ENCODE results near the gene ATP2A3. TPM values are rescaled to one million over a fixed set of nuclear protein-coding genes. Genes with fewer than 3 reads are reported as not detected.
A peak's percentile ranks its signal among the peaks of the same experiment; 100 is the strongest.

Gene ATP2A3
- total and polyA plus RNA-seq, 2 donors (not counting 1 experiment from before 2014, with no cell fraction given) = 0.25 to 12.4 TPM

GRCh38 chr17:3885970-3886369 lies 78.3 kb downstream of the ATP2A3 start:
- H3K79me2 ChIP-seq (ENCODE audit: control insufficient read depth, insufficient read depth, low read length) = no peaks in the 10 kb centered on the region
- no peaks in the 10 kb centered on the region for H3K36me3 ChIP-seq (ENCODE audit: control insufficient read depth, insufficient read depth, low read length)
- H3K27me3 ChIP-seq (ENCODE audit: control insufficient read depth, insufficient read depth, low read length) = no peaks in the 10 kb centered on the region
- H2AFZ ChIP-seq (ENCODE audit: low read length) = no peak overlapping the region
- no peak overlapping the region for H3K4me2 ChIP-seq (ENCODE audit: extremely low read depth, insufficient read depth, low read length)
- peaks cover 4% of the 10 kb centered on the region for H3K4me1 ChIP-seq (ENCODE audit: control insufficient read depth, extremely low read depth, insufficient read depth, low read length)
- no peaks in the 10 kb centered on the region for H3K9me3 ChIP-seq (ENCODE audit: control insufficient read depth, insufficient read depth, low read depth, low read length)
- H3K9ac ChIP-seq (ENCODE audit: insufficient read depth, low read length) = no peak overlapping the region
- H4K20me1 ChIP-seq (ENCODE audit: control insufficient read depth, extremely low read depth, insufficient read depth, low read length) = no peaks in the 10 kb centered on the region
- peak; percentile 59 to 76 for DNase-seq (ENCODE audit: low read depth in 2 of 2)
- no peak overlapping the region for H3K27ac ChIP-seq (ENCODE audit: insufficient read depth, low read length)
- TF ChIP-seq EZH2 (IDR thresholded peaks at IDR 0.05; ENCODE audit: low read length, missing control alignments) (no peak), CTCF (conservative IDR thresholded peaks at IDR 0.05 in 1 of 2, IDR thresholded peaks at IDR 0.05 in 1 of 2; ENCODE audit: low read depth in 1 of 2, low read length in 2 of 2) (no peak)
- H3K4me3 ChIP-seq (replicated peaks in 1 of 4; ENCODE audit: control extremely low read depth in 1 of 4, insufficient read depth in 1 of 4, low read depth in 3 of 4, low read length in 4 of 4) = no peak overlapping the region

GRCh38 chr17:3885271-3885670 lies 79.0 kb downstream of the ATP2A3 start:
- no peak overlapping the region for H3K4me2 ChIP-seq (ENCODE audit: extremely low read depth, insufficient read depth, low read length)
- no peaks in the 10 kb centered on the region for H3K27me3 ChIP-seq (ENCODE audit: control insufficient read depth, insufficient read depth, low read length)
- no peak overlapping the region for H3K27ac ChIP-seq (ENCODE audit: insufficient read depth, low read length)
- DNase-seq (ENCODE audit: low read depth in 2 of 2) = peak; percentile 23 to 28
- H3K4me3 ChIP-seq (replicated peaks in 1 of 4; ENCODE audit: control extremely low read depth in 1 of 4, insufficient read depth in 1 of 4, low read depth in 3 of 4, low read length in 4 of 4) = no peak overlapping the region
- no peaks in the 10 kb centered on the region for H3K36me3 ChIP-seq (ENCODE audit: control insufficient read depth, insufficient read depth, low read length)
- peaks cover 2% of the 10 kb centered on the region for H3K4me1 ChIP-seq (ENCODE audit: control insufficient read depth, extremely low read depth, insufficient read depth, low read length)
- no peak overlapping the region for H3K9ac ChIP-seq (ENCODE audit: insufficient read depth, low read length)
- H3K9me3 ChIP-seq (ENCODE audit: control insufficient read depth, insufficient read depth, low read depth, low read length) = no peaks in the 10 kb centered on the region
- H3K79me2 ChIP-seq (ENCODE audit: control insufficient read depth, insufficient read depth, low read length) = no peaks in the 10 kb centered on the region
- no peak overlapping the region for H2AFZ ChIP-seq (ENCODE audit: low read length)
- TF ChIP-seq CTCF (conservative IDR thresholded peaks at IDR 0.05 in 1 of 2, IDR thresholded peaks at IDR 0.05 in 1 of 2; ENCODE audit: low read depth in 1 of 2, low read length in 2 of 2) (no peak), EZH2 (IDR thresholded peaks at IDR 0.05; ENCODE audit: low read length, missing control alignments) (no peak)
- no peaks in the 10 kb centered on the region for H4K20me1 ChIP-seq (ENCODE audit: control insufficient read depth, extremely low read depth, insufficient read depth, low read length)

GRCh38 chr17:3884188-3884587 lies 80.0 kb downstream of the ATP2A3 start:
- Histone ChIP-seq H3K4me1 (ENCODE audit: control insufficient read depth, extremely low read depth, insufficient read depth, low read length) (no peaks in the 10 kb centered on the region), H3K36me3 (ENCODE audit: control insufficient read depth, insufficient read depth, low read length) (no peaks in the 10 kb centered on the region), H3K79me2 (ENCODE audit: control insufficient read depth, insufficient read depth, low read length) (no peaks in the 10 kb centered on the region), H3K27ac (ENCODE audit: insufficient read depth, low read length) (no peak overlapping the region), H3K9me3 (ENCODE audit: control insufficient read depth, insufficient read depth, low read depth, low read length) (no peaks in the 10 kb centered on the region), H3K9ac (ENCODE audit: insufficient read depth, low read length) (no peak overlapping the region), H4K20me1 (ENCODE audit: control insufficient read depth, extremely low read depth, insufficient read depth, low read length) (no peaks in the 10 kb centered on the region), H3K4me3 (replicated peaks in 1 of 4; ENCODE audit: control extremely low read depth in 1 of 4, insufficient read depth in 1 of 4, low read depth in 3 of 4, low read length in 4 of 4) (no peak overlapping the region), H2AFZ (ENCODE audit: low read length) (no peak overlapping the region), H3K27me3 (ENCODE audit: control insufficient read depth, insufficient read depth, low read length) (no peaks in the 10 kb centered on the region), H3K4me2 (ENCODE audit: extremely low read depth, insufficient read depth, low read length) (no peak overlapping the region)
- no peak for DNase-seq (ENCODE audit: low read depth in 2 of 2)
- no peak for TF ChIP-seq CTCF (conservative IDR thresholded peaks at IDR 0.05 in 1 of 2, IDR thresholded peaks at IDR 0.05 in 1 of 2; ENCODE audit: low read depth in 1 of 2, low read length in 2 of 2)
- TF ChIP-seq EZH2 (IDR thresholded peaks at IDR 0.05; ENCODE audit: low read length, missing control alignments) = no peak

All from fibroblast of lung (primary cell).